Neural cell (in vitro differentiated cells): ENCODE data around the gene ANGPTL5. TPM values are rescaled to one million over a fixed set of nuclear protein-coding genes. Genes with fewer than 3 reads are reported as not detected.
A peak's percentile ranks its signal among the peaks of the same experiment; 100 is the strongest.

Experiments used
- H2AFZ ChIP-seq: fragments of 200-600, 300-800 bp; sonication (generic), shearing (Covaris generic); 2 replicates; pipeline ENCODE4 v1.6.0; 2014; ENCODE audit warnings: low read depth, mild to moderate bottlenecking, antibody characterized with exemption, low read length, moderate library complexity
- H3F3A ChIP-seq: fragments of 200-600 bp; shearing (Covaris generic); 2 replicates; pipeline ENCODE4 v1.6.1; 2016; ENCODE audit warnings: mild to moderate bottlenecking, moderate library complexity, mixed read lengths, antibody characterized with exemption, low read length; ENCODE audit not compliant: insufficient read depth, poor library complexity, severe bottlenecking
- H3K27ac ChIP-seq: fragments of 200-600, 300-800 bp; sonication (generic), shearing (Covaris generic); 2 replicates; pipeline ENCODE4 v1.5.1; 2014; ENCODE audit warnings: mild to moderate bottlenecking, low read length, moderate library complexity
- H3K27me3 ChIP-seq: fragments of 300-800, 200-600 bp; sonication (generic), shearing (Covaris generic); 2 replicates; pipeline ENCODE4 v1.6.0; 2014; ENCODE audit warnings: mild to moderate bottlenecking, low read depth, low read length, moderate library complexity; ENCODE audit not compliant: insufficient read depth
- H3K36me3 ChIP-seq: fragments of 300-800, 200-600 bp; sonication (generic), shearing (Covaris generic); 2 replicates; pipeline ENCODE4 v1.5.1; 2014; ENCODE audit warnings: mild to moderate bottlenecking, antibody characterized with exemption, low read length, moderate library complexity; ENCODE audit not compliant: insufficient read depth
- H3K4me2 ChIP-seq: fragments of 300-800, 200-600 bp; sonication (generic), shearing (Covaris generic); 2 replicates; pipeline ENCODE4 v1.6.0; 2014; ENCODE audit warnings: mild to moderate bottlenecking, low read length
- H3K4me3 ChIP-seq: fragments of 300-800, 200-600 bp; sonication (generic), shearing (Covaris generic); 2 replicates; pipeline ENCODE4 v1.5.1; 2014; ENCODE audit warnings: mild to moderate bottlenecking, low read length, moderate library complexity
- H3K79me2 ChIP-seq: fragments of 200-600 bp; shearing (Covaris generic); replicated peaks from 2 replicates; pipeline ENCODE4 v1.6.0; 2014; ENCODE audit warnings: mild to moderate bottlenecking, low read length, moderate library complexity; ENCODE audit not compliant: insufficient read depth
- H3K9ac ChIP-seq: fragments of 300-800, 200-600 bp; sonication (generic), shearing (Covaris generic); 2 replicates; pipeline ENCODE4 v1.6.1; 2016; ENCODE audit warnings: mild to moderate bottlenecking, low read length, mixed read lengths
- H3K9me2 ChIP-seq: fragments of 200-600 bp; shearing (Covaris generic); 2 replicates; pipeline ENCODE4 v1.6.1; 2016; ENCODE audit warnings: mild to moderate bottlenecking, low read length, mixed read lengths; ENCODE audit not compliant: insufficient read depth
- H3K9me3 ChIP-seq: fragments of 200-600, 300-800 bp; sonication (generic), shearing (Covaris generic); 2 replicates; pipeline ENCODE4 v1.6.1; 2016; ENCODE audit warnings: mild to moderate bottlenecking, mixed run types, low read length, moderate library complexity, mixed read lengths
- H4K20me1 ChIP-seq: fragments of 200-600 bp; shearing (Covaris generic); 2 replicates; pipeline ENCODE4 v1.6.1; 2016; ENCODE audit warnings: mild to moderate bottlenecking, mixed run types; ENCODE audit not compliant: insufficient read depth
- EP300 ChIP-seq: fragments of 450-650 bp; conservative IDR thresholded peaks from 2 replicates; pipeline ENCODE4 v1.6.1; 2014; ENCODE audit warnings: antibody characterized with exemption, mild to moderate bottlenecking, moderate library complexity; ENCODE audit not compliant: poor library complexity, severe bottlenecking
- EZH2 ChIP-seq: fragments of 200-600, 300-800 bp; shearing (Covaris generic), sonication (generic); IDR thresholded peaks from 2 replicates; pipeline ENCODE4 v1.6.1; 2014; ENCODE audit warnings: antibody characterized with exemption, low read length, borderline replicate concordance, mild to moderate bottlenecking; ENCODE audit not compliant: insufficient read depth, poor library complexity, severe bottlenecking
- MXI1 ChIP-seq: fragments of 450-650 bp; conservative IDR thresholded peaks from 2 replicates; pipeline ENCODE4 v1.6.1; 2014; ENCODE audit warnings: antibody characterized with exemption, mild to moderate bottlenecking; ENCODE audit not compliant: poor library complexity, severe bottlenecking
- POLR2AphosphoS5 ChIP-seq: IDR thresholded peaks from 2 replicates; pipeline ENCODE4 v1.6.1; 2012
- RAD21 ChIP-seq: fragments of 450-650 bp; conservative IDR thresholded peaks from 2 replicates; pipeline ENCODE4 v1.6.1; 2014; ENCODE audit warnings: antibody characterized with exemption, mild to moderate bottlenecking, moderate library complexity
- SMC3 ChIP-seq: fragments of 450-650 bp; conservative IDR thresholded peaks from 2 replicates; pipeline ENCODE4 v1.6.1; 2014; ENCODE audit warnings: antibody characterized with exemption, mild to moderate bottlenecking, moderate library complexity; ENCODE audit not compliant: poor library complexity
- TAF1 ChIP-seq: IDR thresholded peaks from 2 replicates; pipeline ENCODE4 v1.6.1; 2012; ENCODE audit warnings: low read depth
- polyA plus RNA-seq: library from polyadenylated mRNA; depleted of rRNA; stranded (reverse); fragments of >200 nt; gene quantifications from 2 replicates; pipeline ENCODE4 v1.2.3, GENCODE V29; 2014
- TF ChIP-seq, protein P1 (sequence below): fragments of 450-650 bp; IDR thresholded peaks from 2 replicates; pipeline ENCODE4 v1.5.1; 2014; ENCODE audit warnings: antibody characterized with exemption, mild to moderate bottlenecking, moderate library complexity; ENCODE audit not compliant: poor library complexity, severe bottlenecking
- TF ChIP-seq, protein P2 (sequence below): IDR thresholded peaks from 2 replicates; pipeline ENCODE4 v1.6.1; 2012; ENCODE audit warnings: borderline replicate concordance

Gene ANGPTL5
- polyA plus RNA-seq, 1 donor from 2014 or later = not detected

DNA sequence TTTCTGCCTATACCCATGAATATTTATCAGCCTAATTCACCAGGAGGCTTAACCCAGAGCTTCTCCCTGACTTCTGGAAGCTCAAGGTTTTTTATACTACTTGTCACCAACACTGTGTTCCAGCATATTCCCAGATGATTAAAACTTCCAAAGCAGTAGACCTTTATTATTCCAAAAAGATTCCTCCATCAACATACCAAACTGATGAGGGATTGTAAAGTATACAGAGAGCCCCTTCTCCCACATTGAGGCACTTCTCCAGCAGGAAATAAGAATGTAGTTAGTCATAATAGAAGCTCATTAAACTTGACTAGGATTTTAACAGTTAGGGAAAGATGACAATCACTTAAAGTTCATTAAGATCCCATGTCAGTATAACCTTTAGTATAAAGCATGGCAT lies 53.0 kb downstream of the ANGPTL5 start:
- Histone ChIP-seq H3K4me2 (no peak overlapping the region), H3K9me3 (no peaks in the 10 kb centered on the region), H3K9ac (no peak overlapping the region), H3F3A (no peaks in the 10 kb centered on the region), H3K4me3 (no peak overlapping the region), H3K27ac (no peak overlapping the region), H3K79me2 (no peaks in the 10 kb centered on the region), H2AFZ (no peak overlapping the region), H3K9me2 (no peaks in the 10 kb centered on the region), H4K20me1 (no peaks in the 10 kb centered on the region), H3K27me3 (no peaks in the 10 kb centered on the region), H3K36me3 (no peaks in the 10 kb centered on the region)
- TF ChIP-seq, protein P1, sequence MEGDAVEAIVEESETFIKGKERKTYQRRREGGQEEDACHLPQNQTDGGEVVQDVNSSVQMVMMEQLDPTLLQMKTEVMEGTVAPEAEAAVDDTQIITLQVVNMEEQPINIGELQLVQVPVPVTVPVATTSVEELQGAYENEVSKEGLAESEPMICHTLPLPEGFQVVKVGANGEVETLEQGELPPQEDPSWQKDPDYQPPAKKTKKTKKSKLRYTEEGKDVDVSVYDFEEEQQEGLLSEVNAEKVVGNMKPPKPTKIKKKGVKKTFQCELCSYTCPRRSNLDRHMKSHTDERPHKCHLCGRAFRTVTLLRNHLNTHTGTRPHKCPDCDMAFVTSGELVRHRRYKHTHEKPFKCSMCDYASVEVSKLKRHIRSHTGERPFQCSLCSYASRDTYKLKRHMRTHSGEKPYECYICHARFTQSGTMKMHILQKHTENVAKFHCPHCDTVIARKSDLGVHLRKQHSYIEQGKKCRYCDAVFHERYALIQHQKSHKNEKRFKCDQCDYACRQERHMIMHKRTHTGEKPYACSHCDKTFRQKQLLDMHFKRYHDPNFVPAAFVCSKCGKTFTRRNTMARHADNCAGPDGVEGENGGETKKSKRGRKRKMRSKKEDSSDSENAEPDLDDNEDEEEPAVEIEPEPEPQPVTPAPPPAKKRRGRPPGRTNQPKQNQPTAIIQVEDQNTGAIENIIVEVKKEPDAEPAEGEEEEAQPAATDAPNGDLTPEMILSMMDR = no peak
- TF ChIP-seq SMC3 = no peak
- TF ChIP-seq RAD21 = no peak
- TF ChIP-seq EP300 = no peak
- no peak for TF ChIP-seq TAF1
- no peak for TF ChIP-seq POLR2AphosphoS5
- no peak for TF ChIP-seq MXI1
- TF ChIP-seq, protein P2, sequence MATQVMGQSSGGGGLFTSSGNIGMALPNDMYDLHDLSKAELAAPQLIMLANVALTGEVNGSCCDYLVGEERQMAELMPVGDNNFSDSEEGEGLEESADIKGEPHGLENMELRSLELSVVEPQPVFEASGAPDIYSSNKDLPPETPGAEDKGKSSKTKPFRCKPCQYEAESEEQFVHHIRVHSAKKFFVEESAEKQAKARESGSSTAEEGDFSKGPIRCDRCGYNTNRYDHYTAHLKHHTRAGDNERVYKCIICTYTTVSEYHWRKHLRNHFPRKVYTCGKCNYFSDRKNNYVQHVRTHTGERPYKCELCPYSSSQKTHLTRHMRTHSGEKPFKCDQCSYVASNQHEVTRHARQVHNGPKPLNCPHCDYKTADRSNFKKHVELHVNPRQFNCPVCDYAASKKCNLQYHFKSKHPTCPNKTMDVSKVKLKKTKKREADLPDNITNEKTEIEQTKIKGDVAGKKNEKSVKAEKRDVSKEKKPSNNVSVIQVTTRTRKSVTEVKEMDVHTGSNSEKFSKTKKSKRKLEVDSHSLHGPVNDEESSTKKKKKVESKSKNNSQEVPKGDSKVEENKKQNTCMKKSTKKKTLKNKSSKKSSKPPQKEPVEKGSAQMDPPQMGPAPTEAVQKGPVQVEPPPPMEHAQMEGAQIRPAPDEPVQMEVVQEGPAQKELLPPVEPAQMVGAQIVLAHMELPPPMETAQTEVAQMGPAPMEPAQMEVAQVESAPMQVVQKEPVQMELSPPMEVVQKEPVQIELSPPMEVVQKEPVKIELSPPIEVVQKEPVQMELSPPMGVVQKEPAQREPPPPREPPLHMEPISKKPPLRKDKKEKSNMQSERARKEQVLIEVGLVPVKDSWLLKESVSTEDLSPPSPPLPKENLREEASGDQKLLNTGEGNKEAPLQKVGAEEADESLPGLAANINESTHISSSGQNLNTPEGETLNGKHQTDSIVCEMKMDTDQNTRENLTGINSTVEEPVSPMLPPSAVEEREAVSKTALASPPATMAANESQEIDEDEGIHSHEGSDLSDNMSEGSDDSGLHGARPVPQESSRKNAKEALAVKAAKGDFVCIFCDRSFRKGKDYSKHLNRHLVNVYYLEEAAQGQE = no peak
- no peak for TF ChIP-seq EZH2

DNA sequence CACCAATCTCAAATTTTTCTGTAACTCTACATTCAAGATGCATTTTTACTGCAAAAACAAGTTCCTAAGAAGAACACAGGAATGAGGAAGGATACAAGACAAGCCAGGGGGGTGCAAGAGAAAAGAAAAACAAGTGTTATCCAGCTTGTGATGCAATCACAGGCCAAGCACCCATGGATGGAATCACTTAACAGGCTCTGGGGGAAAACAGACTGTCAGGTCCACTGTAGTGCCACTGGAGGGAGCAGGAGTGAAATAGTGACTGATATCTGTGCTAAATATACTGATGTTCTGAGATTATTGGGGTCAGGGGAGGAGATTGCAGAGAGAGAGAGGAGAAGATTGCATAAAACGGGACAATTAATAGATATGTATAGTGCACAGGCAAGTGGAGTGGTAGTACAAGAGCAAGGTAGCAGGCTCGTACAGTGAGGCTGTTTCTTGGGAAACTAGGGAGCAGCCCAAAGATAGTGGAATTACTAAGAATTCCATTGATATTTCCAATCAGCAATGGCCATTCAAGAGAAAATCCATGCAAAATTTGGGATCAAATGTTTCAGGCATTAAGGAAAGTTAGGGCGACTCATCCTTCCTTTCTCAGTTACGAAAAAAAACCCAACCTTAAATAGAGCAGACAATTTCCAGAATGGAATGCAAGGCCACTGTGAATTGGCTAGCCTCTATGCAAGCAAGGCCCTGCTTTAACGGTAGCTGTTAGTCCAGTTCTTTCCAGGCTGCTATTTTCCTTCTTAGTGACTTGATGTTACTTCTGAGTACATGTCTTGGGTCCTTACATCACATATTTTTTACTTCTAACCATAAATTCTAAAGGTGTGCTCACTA lies 53.7 kb downstream of the ANGPTL5 start:
- no peak overlapping the region for H2AFZ ChIP-seq
- H3K4me2 ChIP-seq = no peak overlapping the region
- H3K9me2 ChIP-seq = no peaks in the 10 kb centered on the region
- no peak overlapping the region for H3K9ac ChIP-seq
- no peaks in the 10 kb centered on the region for H3F3A ChIP-seq
- no peaks in the 10 kb centered on the region for H3K9me3 ChIP-seq
- no peak overlapping the region for H3K27ac ChIP-seq
- H3K27me3 ChIP-seq = no peaks in the 10 kb centered on the region
- H4K20me1 ChIP-seq = no peaks in the 10 kb centered on the region
- TF ChIP-seq RAD21 = peak; percentile 17
- no peak for TF ChIP-seq MXI1
- TF ChIP-seq, protein P1 = peak; percentile 40
- TF ChIP-seq EP300 = no peak
- TF ChIP-seq SMC3 = peak; percentile 32
- no peak for TF ChIP-seq EZH2
- H3K79me2 ChIP-seq = no peaks in the 10 kb centered on the region
- H3K4me3 ChIP-seq = no peak overlapping the region
- no peaks in the 10 kb centered on the region for H3K36me3 ChIP-seq
